Pulmonary artery endothelial cell (primary cell): ENCODE measurements around the gene ARHGEF39. TPM values are rescaled to one million over a fixed set of nuclear protein-coding genes. Genes with fewer than 3 reads are reported as not detected.

Experiments
- DNase-seq: peaks from one replicate; pipeline ENCODE4 v3.0.0-alpha.2; 2011; ENCODE audit warnings: low read depth, low spot score
- total RNA-seq: library from RNA; depleted of rRNA; stranded (reverse); fragments of >200 nt; gene quantifications from 2 replicates; pipeline ENCODE4 v1.2.3, GENCODE V29; 2014

ARHGEF39 gene
- 0.86 and 2.0 TPM in 2 replicates for total RNA-seq

- no peak for DNase-seq
These were observed at the start of gene ARHGEF39 for GRCh38 chr9:35664531-35665470. Gene ARHGEF39, minus strand, starts transcription at chr9:35665195. Its CDS starts 26 bp downstream, at chr9:35665169.

GRCh38 chr9:35714123-35714522 lies 49.1 kb upstream of the ARHGEF39 start:
- no peak for DNase-seq

- no peak for DNase-seq
These were observed 48.6 kb upstream of the ARHGEF39 start for GRCh38 chr9:35713578-35713977.

GRCh38 chr9:35712762-35713400 lies 47.9 kb upstream of the ARHGEF39 start:
- DNase-seq, result no peak

- no peak for DNase-seq
These were observed 46.8 kb upstream of the ARHGEF39 start for GRCh38 chr9:35711501-35712428.

DNA sequence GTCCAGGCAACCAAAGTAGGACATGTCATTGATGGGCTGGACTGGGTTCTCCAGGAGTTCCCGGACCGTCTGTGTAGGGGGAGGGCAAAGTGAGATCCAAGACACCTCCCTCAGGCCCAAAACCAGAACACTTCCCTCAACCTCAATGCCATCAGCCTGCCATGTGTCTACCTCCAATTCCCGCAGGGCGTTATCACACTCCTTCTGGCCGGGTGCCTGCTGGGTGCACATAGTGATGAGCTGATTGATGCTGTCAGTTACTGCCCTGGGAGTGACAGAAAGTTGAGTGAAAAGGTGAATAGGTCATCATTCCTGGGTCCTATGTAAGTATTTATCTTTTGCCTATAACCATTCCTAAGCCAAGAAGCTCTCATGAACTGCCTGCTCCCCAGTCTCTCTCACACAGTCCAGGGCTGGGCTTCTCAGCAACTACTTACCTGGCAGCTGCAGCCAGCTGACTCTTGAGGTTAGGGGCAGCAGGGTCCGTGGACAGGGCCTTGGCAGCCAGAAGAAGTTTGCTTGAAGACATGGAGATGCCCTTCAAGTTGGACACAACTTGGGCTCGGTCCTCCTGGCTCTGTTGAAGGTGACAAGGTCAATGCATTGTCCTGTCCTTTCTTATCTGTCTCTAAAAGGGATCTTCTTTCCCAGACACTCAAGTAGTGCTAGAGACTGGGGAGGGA lies 46.0 kb upstream of the ARHGEF39 start:
- DNase-seq, result no peak

DNA sequence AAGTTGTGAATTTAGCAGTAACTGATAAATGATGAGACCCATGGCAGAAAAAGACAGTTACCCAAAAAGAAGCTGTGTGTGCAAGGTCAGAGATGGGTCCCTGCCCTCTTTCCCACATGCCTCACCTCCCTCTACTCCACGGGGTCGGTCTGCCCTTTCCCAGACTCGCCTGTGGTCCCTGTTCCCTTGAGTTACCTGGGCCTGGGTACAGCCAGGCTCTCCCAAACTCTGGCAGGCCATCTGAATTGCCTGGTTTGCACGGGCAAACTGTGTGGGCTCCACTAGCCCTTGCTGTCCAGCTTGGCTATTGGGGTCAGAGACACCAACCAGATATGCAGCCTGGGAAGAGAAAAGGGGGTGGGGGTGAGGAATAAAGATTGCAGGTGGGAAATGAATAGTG lies 43.2 kb upstream of the ARHGEF39 start:
- DNase-seq, result no peak

- no peak for DNase-seq
These were observed 42.0 kb upstream of the ARHGEF39 start for GRCh38 chr9:35706951-35707350.

GRCh38 chr9:35705836-35706430 lies 40.9 kb upstream of the ARHGEF39 start:
- no peak for DNase-seq

DNA sequence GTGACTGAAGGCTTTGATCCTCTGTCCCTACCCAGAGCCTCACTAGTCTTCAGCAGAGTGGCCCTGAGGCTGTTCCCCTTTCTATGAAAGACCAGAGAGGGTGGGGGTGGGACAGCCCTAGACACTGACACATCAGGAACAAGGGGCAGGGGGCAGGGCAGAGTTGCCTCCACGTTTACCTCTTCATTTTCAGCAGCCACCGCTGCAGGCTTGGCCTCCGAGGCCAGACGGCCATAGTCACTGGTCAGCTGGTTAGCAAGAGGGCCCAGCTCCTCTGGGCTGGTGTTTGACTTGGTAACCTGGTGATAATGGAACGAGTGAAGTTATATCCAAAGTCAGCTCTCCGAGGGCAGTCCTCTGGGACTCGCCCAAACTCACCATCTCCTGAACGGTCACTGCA lies 40.4 kb upstream of the ARHGEF39 start:
- DNase-seq, result no peak

DNA sequence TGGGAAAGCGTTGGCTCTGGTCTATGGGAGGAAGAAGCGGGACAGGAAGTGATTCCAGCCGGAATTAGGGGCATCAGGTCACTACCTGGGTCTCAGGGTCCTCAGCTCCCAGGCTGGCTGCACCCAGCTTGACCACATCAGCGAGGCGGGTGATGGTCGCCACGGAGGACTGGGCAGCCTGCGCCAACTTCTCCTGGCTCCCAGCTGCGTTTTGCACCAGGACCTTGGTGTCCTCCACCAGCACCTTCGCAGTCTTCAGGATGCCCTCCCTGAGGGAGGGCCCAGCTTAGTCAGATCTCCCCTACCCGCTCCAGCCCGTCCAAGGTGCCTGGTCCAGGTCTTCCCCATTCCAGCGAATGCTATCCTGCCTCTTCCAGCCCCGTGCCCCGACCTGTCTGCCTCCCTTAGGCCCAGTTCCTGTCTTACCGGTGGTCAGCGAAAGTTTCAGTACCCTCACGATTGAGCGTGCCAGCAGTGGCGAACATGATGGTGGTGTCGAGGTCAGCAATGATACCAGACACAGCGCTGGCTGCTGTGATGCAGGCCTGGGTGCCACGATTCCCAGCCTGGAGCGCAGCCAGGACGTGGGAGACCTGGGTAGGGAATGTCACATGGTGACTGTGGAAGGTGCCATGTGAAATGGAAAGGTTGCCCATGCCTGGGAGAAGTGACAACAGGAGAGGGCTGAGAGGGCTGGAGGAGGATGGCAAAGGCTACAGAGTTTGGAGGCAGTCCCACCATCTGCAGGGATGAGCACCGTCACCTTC lies 39.1 kb upstream of the ARHGEF39 start:
- no peak for DNase-seq

GRCh38 chr9:35702696-35703095 lies 37.7 kb upstream of the ARHGEF39 start:
- DNase-seq, result no peak

- DNase-seq, result no peak
These were observed 35.9 kb upstream of the ARHGEF39 start for GRCh38 chr9:35700942-35701341.

- DNase-seq, result no peak
These were observed 35.0 kb upstream of the ARHGEF39 start for GRCh38 chr9:35700031-35700430.

DNA sequence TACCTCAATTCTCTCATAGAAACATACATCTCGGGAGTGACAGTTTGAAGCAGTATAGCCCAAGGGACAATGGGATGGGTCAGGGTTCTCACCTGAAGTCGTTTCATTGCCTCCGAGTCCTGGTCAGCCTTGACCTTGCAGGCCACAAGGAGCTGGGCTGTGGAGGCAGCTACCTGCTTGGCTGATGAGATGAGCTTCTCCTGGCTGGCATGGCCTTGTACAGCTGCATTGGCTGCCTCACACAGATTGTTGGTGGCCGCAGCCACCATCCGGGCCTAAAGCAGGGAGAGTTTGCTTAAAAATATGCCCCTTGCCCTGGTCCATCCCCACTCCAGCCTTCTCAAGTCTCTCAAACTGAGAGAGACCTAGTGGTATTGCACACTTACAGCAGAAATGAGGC lies 33.2 kb upstream of the ARHGEF39 start:
- DNase-seq, result no peak

DNA sequence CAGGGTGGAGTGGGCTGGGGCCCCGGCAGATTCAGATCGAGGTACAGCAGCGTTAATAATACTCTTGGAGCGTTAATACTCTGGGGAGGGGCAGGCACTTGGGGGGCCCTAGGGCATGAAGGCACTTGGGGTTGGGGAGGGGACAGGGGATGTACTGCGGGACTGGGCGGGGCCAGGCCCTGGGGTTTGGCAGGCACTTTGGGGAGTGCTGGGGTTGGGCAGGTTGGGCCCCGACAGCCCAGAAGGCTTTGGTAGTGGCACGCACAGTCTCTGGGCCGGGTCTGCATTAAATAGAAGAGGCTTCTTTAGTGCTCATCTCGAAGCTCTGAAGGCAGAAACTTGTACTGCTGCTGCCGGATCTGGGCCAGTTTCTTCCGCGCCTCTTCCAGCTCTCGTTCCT lies 32.5 kb upstream of the ARHGEF39 start:
- DNase-seq, result no peak

- DNase-seq, result no peak
These were observed 31.7 kb upstream of the ARHGEF39 start for GRCh38 chr9:35696520-35697215.

DNA sequence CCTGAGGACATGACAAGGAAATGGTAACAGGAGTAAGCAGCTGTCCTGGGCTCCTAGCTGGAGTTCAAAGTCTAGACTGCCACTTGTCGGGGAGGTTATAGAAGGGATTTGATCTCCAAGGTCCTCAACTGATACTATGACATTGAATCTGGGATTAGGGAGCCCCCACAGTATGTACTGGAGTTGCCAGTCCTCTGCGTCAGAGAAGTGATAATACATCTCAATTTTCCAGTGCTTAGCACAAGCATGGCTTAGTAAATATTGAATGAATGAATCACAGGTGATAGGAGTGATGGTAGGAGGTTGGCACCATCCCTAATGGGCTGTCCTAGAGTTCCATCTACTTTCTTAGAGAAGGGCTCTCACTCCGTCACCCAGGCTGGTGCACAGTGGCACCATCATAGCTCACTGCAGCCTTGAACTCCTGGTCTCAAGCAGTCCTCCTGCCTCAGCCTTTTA lies 31.0 kb upstream of the ARHGEF39 start:
- DNase-seq, result no peak

DNA sequence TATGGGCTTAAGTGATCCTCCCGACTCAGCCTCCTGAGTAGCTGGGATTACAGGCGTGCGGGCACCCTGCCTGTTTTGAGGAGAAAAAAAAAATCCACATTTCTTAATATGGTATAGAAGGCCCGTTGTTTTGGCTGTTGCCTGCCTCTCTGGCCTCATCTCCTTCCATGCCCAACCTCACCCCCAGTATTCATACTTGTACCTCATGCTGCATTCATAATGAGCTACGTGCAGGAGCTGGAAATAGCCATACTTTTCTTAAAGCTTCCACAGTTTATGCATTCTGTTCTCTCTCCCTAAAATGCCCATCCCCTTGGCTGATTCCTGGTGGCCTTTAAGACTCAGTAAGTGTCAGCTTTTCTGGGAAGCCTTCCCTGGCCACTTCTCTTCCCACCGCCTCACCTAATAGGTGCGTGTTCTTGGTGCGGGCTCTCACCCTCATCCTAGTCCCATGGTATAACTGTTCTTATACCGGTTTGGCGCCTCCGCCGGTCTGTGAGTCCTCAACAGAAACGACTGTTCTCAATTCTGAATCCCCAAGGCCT lies 26.8 kb upstream of the ARHGEF39 start:
- DNase-seq, result no peak
